ENCODE data around the gene APC.

The APC gene

GRCh38 chr5:112892776-112893175, 155.1 kb downstream of the APC start:
- no peak for DNase-seq (ENCODE audit: low read depth, low spot score)
- no peak for TF ChIP-seq POLR2AphosphoS5 (IDR thresholded peaks at IDR 0.05; ENCODE audit: borderline replicate concordance, low read depth, low read length)
- TF ChIP-seq FOXP2 (optimal IDR thresholded peaks at IDR 0.05; ENCODE audit: control extremely low read depth, extremely low read length, insufficient read depth), result no peak
- TF ChIP-seq EZH2 (IDR thresholded peaks at IDR 0.05), result no peak

DNA sequence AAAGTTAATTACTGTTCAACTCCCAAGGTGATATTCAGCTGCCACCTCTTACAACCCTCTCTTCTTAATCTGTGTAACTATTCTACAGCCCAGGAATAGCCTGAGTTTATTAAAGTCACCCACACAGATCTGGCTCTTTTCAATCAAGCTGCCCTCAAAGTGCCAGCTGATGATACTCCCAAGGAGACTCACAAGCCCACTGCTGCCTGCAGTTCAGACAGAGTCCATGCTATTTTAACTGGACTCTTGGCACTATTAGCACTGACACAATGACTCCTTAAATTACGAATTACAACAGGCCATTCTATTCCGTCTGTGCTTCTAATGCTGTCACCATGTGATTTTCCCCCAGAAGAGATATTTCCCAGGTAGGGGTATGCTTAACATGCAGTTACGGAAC, 158.0 kb downstream of the APC start:
- Histone ChIP-seq H3K36me3 (ENCODE audit: insufficient read depth, low read length) (peaks cover 3% of the 10 kb centered on the region; the same call in 1 of the 2 replicates), H3K9me3 (ENCODE audit: low read depth, low read length) (no peaks in the 10 kb centered on the region), H3K4me3 (no peak overlapping the region), H3K27ac (no peak overlapping the region), H3K9ac (ENCODE audit: insufficient read length) (no peak overlapping the region)
- DNase-seq (ENCODE audit: low read depth, low spot score), result no peak
- TF ChIP-seq POLR2AphosphoS5 (IDR thresholded peaks at IDR 0.05; ENCODE audit: borderline replicate concordance, low read depth, low read length) (no peak), EZH2 (IDR thresholded peaks at IDR 0.05) (no peak), FOXP2 (optimal IDR thresholded peaks at IDR 0.05; ENCODE audit: control extremely low read depth, extremely low read length, insufficient read depth) (no peak)

More at GRCh38 chr5:112892776-112893175, 155.1 kb downstream of the APC start:
- H3K9me3 ChIP-seq (ENCODE audit: low read depth, low read length), result no peaks in the 10 kb centered on the region
- no peaks in the 10 kb centered on the region; the same call in 1 of the 2 replicates for H3K36me3 ChIP-seq (ENCODE audit: insufficient read depth, low read length)
- no peak overlapping the region for H3K4me3 ChIP-seq
- H3K9ac ChIP-seq (ENCODE audit: insufficient read length), result no peak overlapping the region
- no peak overlapping the region for H3K27ac ChIP-seq

Data from SK-N-MC (cell line).